K562 (cell line): Measurements from ENCODE around the gene TPCN1.

Experiments
- EP300 ChIP-seq: IDR thresholded peaks from 2 replicates; pipeline ENCODE4 v1.6.1; 2012; ENCODE audit warnings: low read length, improper control_type of control experiment
- FOXM1 ChIP-seq, 2 experiments: fragments of 450-650 bp in 1 of 2; sonication (generic) in 1 of 2; formaldehyde crosslinking in 1 of 2; IDR thresholded peaks; 2 replicates each; pipeline versions ENCODE4 v1.6.1 to v1.9.0; 2017 to 2022; ENCODE audit warnings: low read depth in 2 of 2, mild to moderate bottlenecking in 2 of 2, missing genetic modification reagents in 1 of 2, moderate library complexity in 1 of 2
- ILF3 ChIP-seq: fragments of 450-650 bp; IDR thresholded peaks from 2 replicates; pipeline ENCODE4 v1.6.1; 2018; ENCODE audit warnings: antibody characterized with exemption, mild to moderate bottlenecking, moderate library complexity, borderline replicate concordance
- POLR2AphosphoS5 ChIP-seq: IDR thresholded peaks from 2 replicates; pipeline ENCODE4 v1.6.1; 2011; ENCODE audit warnings: mild to moderate bottlenecking, low read depth, low read length, moderate library complexity; ENCODE audit not compliant: control insufficient read depth, insufficient read depth
- PTTG1 ChIP-seq: fragments of 450-650 bp; IDR thresholded peaks from 2 replicates; pipeline ENCODE4 v1.6.1; 2016; ENCODE audit warnings: low read depth, mild to moderate bottlenecking, missing genetic modification characterization, missing compliant biosample characterization
- ZNF274 ChIP-seq: IDR thresholded peaks from 2 replicates; pipeline ENCODE4 v1.6.1; 2011; ENCODE audit warnings: low read depth, mild to moderate bottlenecking, low read length, moderate library complexity, borderline replicate concordance

GRCh38 chr12:113297214-113297587, 75.9 kb downstream of the TPCN1 start:
- TF ChIP-seq FOXM1 (IDR thresholded peaks at IDR 0.05; ENCODE audit: low read depth) (no peak), FOXM1 (CRISPR knock-in tag; IDR thresholded peaks at IDR 0.05; ENCODE audit: low read depth) (no peak), PTTG1 (tag) (no peak), ILF3 (no peak), EP300 (no peak), ZNF274 (no peak), POLR2AphosphoS5 (no peak)
